HCT116 (cell line): ENCODE results near the gene NOP16.

Experiments
- CTCF ChIP-seq, 3 experiments: fragments of 200-600 bp in 1 of 3; sonication (generic) in 1 of 3; IDR thresholded peaks in 2 of 3; conservative IDR thresholded peaks in 1 of 3; 2 replicates each; pipeline ENCODE4 v1.5.1; 2012 to 2017; ENCODE audit warnings: low read depth in 2 of 3, low read length in 2 of 3, antibody characterized with exemption in 1 of 3, borderline replicate concordance in 1 of 3, control low read depth in 1 of 3, mild to moderate bottlenecking in 1 of 3, mixed read lengths in 1 of 3, mixed run types in 1 of 3, moderate library complexity in 1 of 3; ENCODE audit not compliant: insufficient read depth in 1 of 3
- EGR1 ChIP-seq: IDR thresholded peaks from 2 replicates; pipeline ENCODE4 v1.6.1; 2012; ENCODE audit warnings: low read depth

GRCh38 chr5:176356179-176356566, 32.2 kb downstream of the NOP16 start:
- no peak for TF ChIP-seq CTCF (IDR thresholded peaks at IDR 0.05 in 2 of 3, conservative IDR thresholded peaks at IDR 0.05 in 1 of 3; ENCODE audit: borderline replicate concordance in 1 of 3, insufficient read depth in 1 of 3, low read depth in 2 of 3, low read length in 2 of 3)
- no peak for TF ChIP-seq EGR1
